Spleen (tissue), 7 donors: ENCODE measurements around the gene TFF1.

ENCODE experiments used
- POLR2A ChIP-seq, 3 donors: fragments of 450-650 bp; IDR thresholded peaks; one replicate each; pipeline ENCODE4 v1.5.1; 2017; ENCODE audit warnings: antibody characterized with exemption in 3 of 3, mild to moderate bottlenecking in 1 of 3
- POLR2AphosphoS5 ChIP-seq, 3 donors: sonication (generic); formaldehyde crosslinking; IDR thresholded peaks; one replicate each; pipeline ENCODE4 v1.5.1; 2017; ENCODE audit warnings: antibody characterized with exemption in 3 of 3
- TF ChIP-seq, protein P1 (sequence below), 11 experiments: fragments of 200-600 bp in 7 of 11; fragments of 450-650 bp in 4 of 11; sonication (generic) in 4 of 11; IDR thresholded peaks in 8 of 11; conservative IDR thresholded peaks in 3 of 11; 1 replicate in 7 of 11; 2 replicates in 4 of 11; pipeline versions ENCODE4 v1.4.0 to v1.8.0; 2016 to 2021; ENCODE audit warnings: antibody characterized with exemption in 11 of 11, inconsistent platforms in 4 of 11, mild to moderate bottlenecking in 1 of 11
- donor health status: DM: no; HTN: no; CAD: no; lungs with moderate emphysema.
- donor health status: DM: no; HTN: no; CAD: no.
- donor health status: DM: no; HTN: no; CAD: no.

DNA sequence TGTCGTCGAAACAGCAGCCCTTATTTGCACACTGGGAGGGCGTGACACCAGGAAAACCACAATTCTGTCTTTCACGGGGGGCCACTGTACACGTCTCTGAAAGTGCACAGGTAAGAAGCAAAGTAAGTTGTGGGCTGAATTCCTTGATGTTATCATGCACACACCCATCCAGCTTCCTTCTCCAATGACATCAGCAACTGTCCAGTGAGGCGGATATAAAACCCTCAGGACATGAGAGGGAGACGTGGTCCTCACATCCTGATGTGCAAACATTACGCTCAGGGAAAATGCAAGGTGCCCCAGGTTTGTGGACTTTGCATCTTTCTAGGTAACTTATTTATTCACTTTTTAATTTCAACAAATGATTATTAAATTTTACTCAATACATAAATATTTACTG lies 3.0 kb downstream of the TFF1 start:
- no peak for TF ChIP-seq POLR2A (IDR thresholded peaks at IDR 0.05)
- TF ChIP-seq, protein P1, sequence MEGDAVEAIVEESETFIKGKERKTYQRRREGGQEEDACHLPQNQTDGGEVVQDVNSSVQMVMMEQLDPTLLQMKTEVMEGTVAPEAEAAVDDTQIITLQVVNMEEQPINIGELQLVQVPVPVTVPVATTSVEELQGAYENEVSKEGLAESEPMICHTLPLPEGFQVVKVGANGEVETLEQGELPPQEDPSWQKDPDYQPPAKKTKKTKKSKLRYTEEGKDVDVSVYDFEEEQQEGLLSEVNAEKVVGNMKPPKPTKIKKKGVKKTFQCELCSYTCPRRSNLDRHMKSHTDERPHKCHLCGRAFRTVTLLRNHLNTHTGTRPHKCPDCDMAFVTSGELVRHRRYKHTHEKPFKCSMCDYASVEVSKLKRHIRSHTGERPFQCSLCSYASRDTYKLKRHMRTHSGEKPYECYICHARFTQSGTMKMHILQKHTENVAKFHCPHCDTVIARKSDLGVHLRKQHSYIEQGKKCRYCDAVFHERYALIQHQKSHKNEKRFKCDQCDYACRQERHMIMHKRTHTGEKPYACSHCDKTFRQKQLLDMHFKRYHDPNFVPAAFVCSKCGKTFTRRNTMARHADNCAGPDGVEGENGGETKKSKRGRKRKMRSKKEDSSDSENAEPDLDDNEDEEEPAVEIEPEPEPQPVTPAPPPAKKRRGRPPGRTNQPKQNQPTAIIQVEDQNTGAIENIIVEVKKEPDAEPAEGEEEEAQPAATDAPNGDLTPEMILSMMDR (IDR thresholded peaks at IDR 0.05 in 8 of 11, conservative IDR thresholded peaks at IDR 0.05 in 3 of 11) = no peak
- no peak for TF ChIP-seq POLR2AphosphoS5 (IDR thresholded peaks at IDR 0.05)
